GM23338 (cell line): ENCODE data around the gene DAPK1. TPM values are rescaled to one million over a fixed set of nuclear protein-coding genes. Genes with fewer than 3 reads are reported as not detected.

Experiments used
- ATAC-seq: fragments of 200-7000 bp; cut with Tn5 transposase; 3 replicates; pipeline ENCODE4 v1.9.1; 2020
- DNase-seq: peaks from one replicate; pipeline ENCODE4 v3.0.0-alpha.2; 2015; ENCODE audit warnings: low spot score
- H2AFZ ChIP-seq: fragments of 200-600 bp; sonication (generic); 2 replicates; pipeline ENCODE4 v1.8.0; 2016; ENCODE audit warnings: antibody characterized with exemption, mild to moderate bottlenecking, moderate library complexity
- H3F3A ChIP-seq: fragments of 200-600 bp; sonication (generic); replicated peaks from 2 replicates; pipeline ENCODE4 v1.8.0; 2017; ENCODE audit warnings: antibody characterized with exemption, mixed run types, low read depth
- H3K27ac ChIP-seq: fragments of 200-600 bp; sonication (generic); 2 replicates; pipeline ENCODE4 v1.6.1; 2016; ENCODE audit warnings: low read depth
- H3K27me3 ChIP-seq: fragments of 200-600 bp; sonication (generic); 2 replicates; pipeline ENCODE4 v1.8.0; 2016; ENCODE audit warnings: mild to moderate bottlenecking, mixed run types, moderate library complexity; ENCODE audit not compliant: insufficient read depth
- H3K36me3 ChIP-seq: fragments of 200-600 bp; sonication (generic); 2 replicates; pipeline ENCODE4 v1.8.0; 2016; ENCODE audit warnings: mild to moderate bottlenecking; ENCODE audit not compliant: insufficient read depth
- H3K4me1 ChIP-seq: fragments of 200-600 bp; sonication (generic); 2 replicates; pipeline ENCODE4 v1.8.0; 2016; ENCODE audit warnings: mild to moderate bottlenecking, moderate library complexity; ENCODE audit not compliant: insufficient read depth
- H3K4me2 ChIP-seq: fragments of 200-600 bp; sonication (generic); 2 replicates; pipeline ENCODE4 v1.7.1; 2017; ENCODE audit warnings: mixed run types
- H3K4me3 ChIP-seq: fragments of 200-600 bp; sonication (generic); 2 replicates; pipeline ENCODE4 v1.6.1; 2016; ENCODE audit warnings: mixed run types
- H3K79me2 ChIP-seq: fragments of 200-600 bp; sonication (generic); replicated peaks from 2 replicates; pipeline ENCODE4 v1.8.0; 2017; ENCODE audit warnings: mild to moderate bottlenecking; ENCODE audit not compliant: insufficient read depth
- H3K9me2 ChIP-seq: fragments of 200-600 bp; sonication (generic); 2 replicates; pipeline ENCODE4 v1.8.0; 2017; ENCODE audit not compliant: insufficient read depth
- H4K20me1 ChIP-seq: fragments of 200-600 bp; sonication (generic); replicated peaks from 2 replicates; pipeline ENCODE4 v1.8.0; 2017; ENCODE audit warnings: mild to moderate bottlenecking; ENCODE audit not compliant: insufficient read depth
- H3K27ac Mint-ChIP-seq: 2 replicates; pipeline ENCODE4 v1.8.0; 2020; ENCODE audit warnings: inconsistent platforms, mild to moderate bottlenecking, moderate library complexity, mixed read lengths
- H3K27me3 Mint-ChIP-seq: 3 replicates; pipeline ENCODE4 v1.8.0; 2022; ENCODE audit warnings: low read depth, mild to moderate bottlenecking, moderate library complexity, mixed read lengths, inconsistent platforms; ENCODE audit not compliant: insufficient read depth, poor library complexity
- H3K36me3 Mint-ChIP-seq: 3 replicates; pipeline ENCODE4 v1.8.0; 2021; ENCODE audit warnings: low read depth, mild to moderate bottlenecking, inconsistent platforms, moderate library complexity, mixed read lengths
- H3K4me1 Mint-ChIP-seq: 3 replicates; pipeline ENCODE4 v1.8.0; 2020; ENCODE audit warnings: mild to moderate bottlenecking, inconsistent platforms, mixed read lengths
- H3K4me3 Mint-ChIP-seq: 3 replicates; pipeline ENCODE4 v1.8.0; 2021; ENCODE audit warnings: moderate library complexity, mild to moderate bottlenecking, inconsistent platforms, mixed read lengths
- H3K9me3 Mint-ChIP-seq: 3 replicates; pipeline ENCODE4 v1.8.0; 2020; ENCODE audit warnings: moderate library complexity, mild to moderate bottlenecking, inconsistent platforms, mixed read lengths
- CREB1 ChIP-seq: fragments of 250-450 bp; sonication (Bioruptor Pico); IDR thresholded peaks from 2 replicates; pipeline ENCODE4 v1.5.0; 2020; ENCODE audit warnings: low read depth, mild to moderate bottlenecking, moderate library complexity
- CTCF ChIP-seq, 2 experiments: fragments of 200-600 bp in 1 of 2; sonication (generic) in 1 of 2; conservative IDR thresholded peaks; 2 replicates each; pipeline versions ENCODE4 v1.5.1 to v1.6.1; 2016 to 2017; ENCODE audit warnings: antibody characterized with exemption in 2 of 2, low read depth in 2 of 2, mild to moderate bottlenecking in 2 of 2, moderate library complexity in 1 of 2
- ETS1 ChIP-seq: IDR thresholded peaks from 2 replicates; pipeline ENCODE4 v1.6.1; 2016; ENCODE audit warnings: antibody characterized with exemption
- EZH2 ChIP-seq: fragments of 200-600 bp; sonication (generic); IDR thresholded peaks from one replicate; pipeline ENCODE4 v1.8.0; 2017; ENCODE audit warnings: antibody characterized with exemption, mild to moderate bottlenecking, low read depth; ENCODE audit not compliant: unreplicated experiment
- EZH2phosphoT487 ChIP-seq: fragments of 200-600 bp; sonication (generic); IDR thresholded peaks from one replicate; pipeline ENCODE4 v1.8.1; 2018; ENCODE audit warnings: antibody characterized with exemption; ENCODE audit not compliant: unreplicated experiment
- JUNB ChIP-seq: IDR thresholded peaks from one replicate; pipeline ENCODE4 v1.6.1; 2016; ENCODE audit warnings: antibody characterized with exemption; ENCODE audit not compliant: unreplicated experiment
- NANOG ChIP-seq: IDR thresholded peaks from 2 replicates; pipeline ENCODE4 v1.6.1; 2016; ENCODE audit warnings: antibody characterized with exemption, borderline replicate concordance
- POLR2AphosphoS5 ChIP-seq: IDR thresholded peaks from 2 replicates; pipeline ENCODE4 v1.6.1; 2016; ENCODE audit warnings: antibody characterized with exemption, low read depth
- REST ChIP-seq: IDR thresholded peaks from one replicate; pipeline ENCODE4 v1.6.1; 2018; ENCODE audit warnings: antibody characterized with exemption; ENCODE audit not compliant: unreplicated experiment
- STAT1 ChIP-seq: IDR thresholded peaks from one replicate; pipeline ENCODE4 v1.6.1; 2016; ENCODE audit warnings: antibody characterized with exemption; ENCODE audit not compliant: unreplicated experiment
- ZNF114 ChIP-seq: fragments of 250-450 bp; sonication (Bioruptor Pico); IDR thresholded peaks from 2 replicates; pipeline ENCODE4 v1.5.0; 2020; ENCODE audit warnings: mild to moderate bottlenecking, moderate library complexity
- ZNF331 ChIP-seq: fragments of 250-450 bp; sonication (Bioruptor Pico); IDR thresholded peaks from 2 replicates; pipeline ENCODE4 v1.5.0; 2020; ENCODE audit warnings: low read depth, mild to moderate bottlenecking, moderate library complexity
- ZNF462 ChIP-seq: fragments of 250-450 bp; sonication (Bioruptor Pico); IDR thresholded peaks from 2 replicates; pipeline ENCODE4 v1.5.0; 2020; ENCODE audit warnings: mild to moderate bottlenecking, moderate library complexity
- polyA plus RNA-seq: library from polyadenylated mRNA; unstranded; fragments of >200 nt; fragmentation: Nextera tagmentation; extraction: Ambion mirVana; gene quantifications from 2 replicates; pipeline ENCODE4 v1.2.1, GENCODE V29; 2016
- total RNA-seq: library from RNA; depleted of rRNA; stranded (reverse); fragments of >200 nt; shearing (Covaris generic); gene quantifications from 2 replicates; pipeline ENCODE4 v1.2.3, GENCODE V29; 2014

The DAPK1 gene
- total and polyA plus RNA-seq, 2 experiments from 2014 or later, result 37.0 to 134 TPM

GRCh38 chr9:87494970-87495471 is 2.6 kb upstream of the DAPK1 start:
- Mint-ChIP-seq H3K9me3 (no peaks in the 10 kb centered on the region; the same call in 2 of the 3 replicates), H3K27me3 (peaks cover 6% of the 10 kb centered on the region), H3K4me1 (peaks cover 29% of the 10 kb centered on the region), H3K36me3 (peaks cover 13% of the 10 kb centered on the region), H3K4me3 (no peak overlapping the region), H3K27ac (no peak overlapping the region)
- no peak for ATAC-seq
- Histone ChIP-seq H3K4me2 (no peak overlapping the region), H3K4me3 (no peak overlapping the region), H3K79me2 (peaks cover 34% of the 10 kb centered on the region), H4K20me1 (0 out of 2 replicates have a peak, but pooled peaks cover 5% of the 10 kb centered on the region), H3K27me3 (peaks cover 12% of the 10 kb centered on the region; the same call in 1 of the 2 replicates), H3K27ac (no peak overlapping the region), H3K4me1 (peaks cover 18% of the 10 kb centered on the region), H2AFZ (no peak overlapping the region), H3F3A (no peaks in the 10 kb centered on the region; the same call in 1 of the 2 replicates), H3K36me3 (no peaks in the 10 kb centered on the region), H3K9me2 (0 out of 2 replicates have a peak, but pooled peaks cover 6% of the 10 kb centered on the region)
- no peak for DNase-seq
- TF ChIP-seq JUNB (no peak), STAT1 (no peak), ETS1 (no peak), CREB1 (CRISPR knock-in tag) (no peak), NANOG (no peak), POLR2AphosphoS5 (no peak), REST (no peak), EZH2 (no peak), ZNF462 (CRISPR knock-in tag) (no peak), ZNF331 (CRISPR knock-in tag) (no peak), EZH2phosphoT487 (no peak), ZNF114 (no peak), CTCF (conservative IDR thresholded peaks at IDR 0.05; ENCODE audit: low read depth in 2 of 2) (no peak)
